OCI-LY7 (cell line): ENCODE results near the gene CACNA1B. TPM values are rescaled to one million over a fixed set of nuclear protein-coding genes. Genes with fewer than 3 reads are reported as not detected.

Experiments used
- BruUV-seq: library from RNA; stranded (reverse); fragments of 400-500 nt; replicated peaks from 2 replicates; lab custom pipeline; 2021; lab: Mats Ljungman, UMichigan
- CTCF ChIA-PET: fragments of 300-600 bp; sonication (Branson Sonifier 250); formaldehyde crosslinking; loops from one replicate; lab custom pipeline; 2022; ENCODE audit warnings: antibody characterized with exemption; ENCODE audit not compliant: unreplicated experiment; lab: Charles Lee
- POLR2A ChIA-PET: fragments of 300-600 bp; sonication (Branson Sonifier 250); formaldehyde crosslinking; loops from one replicate; lab custom pipeline; 2022; ENCODE audit warnings: antibody characterized with exemption; lab: Charles Lee
- DNase-seq: peaks from one replicate; pipeline ENCODE4 v3.0.0-alpha.2; 2015; ENCODE audit warnings: low spot score
- H2AFZ ChIP-seq: fragments of 200-600 bp; sonication (generic), shearing (Covaris generic); 2 replicates; pipeline ENCODE4 v1.6.1; 2014; ENCODE audit warnings: mild to moderate bottlenecking, antibody characterized with exemption, low read length, moderate library complexity
- H3K27ac ChIP-seq: fragments of 200-600 bp; sonication (generic); 2 replicates; pipeline ENCODE4 v1.5.1; 2014; ENCODE audit warnings: mixed run types, low read depth, mild to moderate bottlenecking, moderate library complexity, low read length, inconsistent platforms; ENCODE audit not compliant: poor library complexity, severe bottlenecking
- H3K36me3 ChIP-seq: fragments of 200-600 bp; sonication (generic); 2 replicates; pipeline ENCODE4 v1.6.1; 2014; ENCODE audit warnings: mild to moderate bottlenecking, antibody characterized with exemption, low read length, moderate library complexity, mixed read lengths; ENCODE audit not compliant: insufficient read depth
- H3K4me1 ChIP-seq: fragments of 200-600 bp; sonication (generic); 2 replicates; pipeline ENCODE4 v1.5.1; 2014; ENCODE audit warnings: mild to moderate bottlenecking, low read length; ENCODE audit not compliant: insufficient read depth, poor library complexity, severe bottlenecking
- H3K4me2 ChIP-seq: fragments of 200-600 bp; sonication (generic); 2 replicates; pipeline ENCODE4 v1.6.1; 2014; ENCODE audit warnings: mild to moderate bottlenecking, low read length
- H3K4me3 ChIP-seq: fragments of 200-600 bp; sonication (generic); 2 replicates; pipeline ENCODE4 v1.5.1; 2014; ENCODE audit warnings: mild to moderate bottlenecking, low read depth, low read length; ENCODE audit not compliant: poor library complexity, severe bottlenecking
- H3K79me2 ChIP-seq: fragments of 200-600 bp; sonication (generic); 2 replicates; pipeline ENCODE4 v1.6.1; 2016; ENCODE audit warnings: low read depth, mild to moderate bottlenecking, low read length, moderate library complexity, mixed read lengths; ENCODE audit not compliant: insufficient read depth
- H3K9me2 ChIP-seq: fragments of 200-600 bp; sonication (generic); 2 replicates; pipeline ENCODE4 v1.6.1; 2016; ENCODE audit warnings: mild to moderate bottlenecking, low read length, mixed read lengths; ENCODE audit not compliant: insufficient read depth
- H3K9me3 ChIP-seq: fragments of 200-600 bp; sonication (generic); 2 replicates; pipeline ENCODE4 v1.6.1; 2014; ENCODE audit warnings: mild to moderate bottlenecking, mixed run types, low read length, mixed read lengths
- H4K20me1 ChIP-seq: fragments of 200-600 bp; sonication (generic); 2 replicates; pipeline ENCODE4 v1.6.1; 2014; ENCODE audit warnings: mild to moderate bottlenecking, antibody characterized with exemption, low read length, moderate library complexity, mixed read lengths; ENCODE audit not compliant: insufficient read depth
- CTCF ChIP-seq: fragments of 200-600 bp; sonication (generic); conservative IDR thresholded peaks from 2 replicates; pipeline ENCODE4 v1.5.1; 2014; ENCODE audit warnings: mild to moderate bottlenecking, antibody characterized with exemption, low read length, moderate library complexity, mixed read lengths
- EZH2phosphoT487 ChIP-seq: fragments of 200-600 bp; sonication (generic); IDR thresholded peaks from 2 replicates; pipeline ENCODE4 v1.6.1; 2018; ENCODE audit warnings: low read depth, borderline replicate concordance, mild to moderate bottlenecking, mixed run types, antibody characterized with exemption, low read length, moderate library complexity, mixed read lengths
- intact Hi-C: fragments of 100-400 bp; cut with micrococcal nuclease; formaldehyde crosslinking; loops from one replicate; pipeline ENCODE4 v1.10.0; 2022; ENCODE audit not compliant: unreplicated experiment
- total RNA-seq, 2 experiments: library from RNA; depleted of rRNA in 1 of 2; stranded (reverse); fragments of >200 nt in 1 of 2; shearing (Covaris generic) in 1 of 2; gene quantifications; 2 replicates each; pipeline ENCODE4 v1.2.3, GENCODE V29; 2014 to 2022

CACNA1B gene
- total RNA-seq, 2 experiments from 2014 or later: not detected

- Histone ChIP-seq H4K20me1 (no peaks in the 10 kb centered on the region), H3K4me3 (no peak overlapping the region), H3K9me2 (no peaks in the 10 kb centered on the region), H3K79me2 (no peaks in the 10 kb centered on the region), H3K36me3 (no peaks in the 10 kb centered on the region), H3K4me1 (no peaks in the 10 kb centered on the region), H3K27ac (no peak overlapping the region), H3K9me3 (no peaks in the 10 kb centered on the region), H3K4me2 (no peak overlapping the region), H2AFZ (no peak overlapping the region)
- BruUV-seq: no TSS peak
- DNase-seq: no peak
- ChIA-PET CTCF (no interaction called here), POLR2A (no interaction called here)
- TF ChIP-seq CTCF (no peak), EZH2phosphoT487 (no peak)
- intact Hi-C loops: no loop called here
These were observed 172.3 kb downstream of the CACNA1B start for GRCh38 chr9:138049779-138050471.

GRCh38 chr9:138050472-138051330, 173.1 kb downstream of the CACNA1B start:
- H3K36me3 ChIP-seq: no peaks in the 10 kb centered on the region
- H3K9me3 ChIP-seq: no peaks in the 10 kb centered on the region
- no TSS peak for BruUV-seq
- H3K4me1 ChIP-seq: no peaks in the 10 kb centered on the region
- DNase-seq: no peak
- H3K4me3 ChIP-seq: no peak overlapping the region
- POLR2A ChIA-PET: no interaction called here
- no peak for TF ChIP-seq CTCF
- TF ChIP-seq EZH2phosphoT487: no peak
- no peak overlapping the region for H3K4me2 ChIP-seq
- no peaks in the 10 kb centered on the region for H4K20me1 ChIP-seq
- no peak overlapping the region for H3K27ac ChIP-seq
- H3K9me2 ChIP-seq: no peaks in the 10 kb centered on the region
- no peak overlapping the region for H2AFZ ChIP-seq
- intact Hi-C loops: no loop called here
- CTCF ChIA-PET: no interaction called here
- no peaks in the 10 kb centered on the region for H3K79me2 ChIP-seq
